Effector memory CD8-positive, alpha-beta T cell (primary cell): Measurements from ENCODE around the gene SAG.

Source experiments
- ATAC-seq: fragments of 150-1000 bp; cut with Tn5 transposase; replicated peaks from 2 replicates; pipeline ENCODE4 v1.10.0; 2021; ENCODE audit warnings: mild to moderate bottlenecking, moderate library complexity
- DNase-seq, 3 experiments: peaks; one replicate each; pipeline ENCODE4 v3.0.0; 2021
- H3K27ac Mint-ChIP-seq, 2 donors: one replicate each; pipeline ENCODE4 v1.8.0; 2022; ENCODE audit warnings: mild to moderate bottlenecking in 2 of 2, mixed read lengths in 2 of 2, moderate library complexity in 2 of 2
- H3K27me3 Mint-ChIP-seq, 2 donors: one replicate each; pipeline ENCODE4 v1.8.0; 2022; ENCODE audit warnings: mixed read lengths in 2 of 2
- H3K36me3 Mint-ChIP-seq: one replicate; pipeline ENCODE4 v1.8.0; 2022; ENCODE audit warnings: mild to moderate bottlenecking, moderate library complexity, mixed read lengths; ENCODE audit not compliant: insufficient read depth
- H3K4me1 Mint-ChIP-seq, 2 donors: one replicate each; pipeline ENCODE4 v1.8.0; 2022; ENCODE audit warnings: low read depth in 2 of 2, mixed read lengths in 2 of 2
- H3K4me3 Mint-ChIP-seq, 2 donors: one replicate each; pipeline ENCODE4 v1.8.0; 2022; ENCODE audit warnings: mild to moderate bottlenecking in 2 of 2, mixed read lengths in 2 of 2, moderate library complexity in 2 of 2
- H3K9me3 Mint-ChIP-seq, 2 donors: one replicate each; pipeline ENCODE4 v1.8.0; 2022; ENCODE audit warnings: mixed read lengths in 2 of 2

Gene SAG

DNA sequence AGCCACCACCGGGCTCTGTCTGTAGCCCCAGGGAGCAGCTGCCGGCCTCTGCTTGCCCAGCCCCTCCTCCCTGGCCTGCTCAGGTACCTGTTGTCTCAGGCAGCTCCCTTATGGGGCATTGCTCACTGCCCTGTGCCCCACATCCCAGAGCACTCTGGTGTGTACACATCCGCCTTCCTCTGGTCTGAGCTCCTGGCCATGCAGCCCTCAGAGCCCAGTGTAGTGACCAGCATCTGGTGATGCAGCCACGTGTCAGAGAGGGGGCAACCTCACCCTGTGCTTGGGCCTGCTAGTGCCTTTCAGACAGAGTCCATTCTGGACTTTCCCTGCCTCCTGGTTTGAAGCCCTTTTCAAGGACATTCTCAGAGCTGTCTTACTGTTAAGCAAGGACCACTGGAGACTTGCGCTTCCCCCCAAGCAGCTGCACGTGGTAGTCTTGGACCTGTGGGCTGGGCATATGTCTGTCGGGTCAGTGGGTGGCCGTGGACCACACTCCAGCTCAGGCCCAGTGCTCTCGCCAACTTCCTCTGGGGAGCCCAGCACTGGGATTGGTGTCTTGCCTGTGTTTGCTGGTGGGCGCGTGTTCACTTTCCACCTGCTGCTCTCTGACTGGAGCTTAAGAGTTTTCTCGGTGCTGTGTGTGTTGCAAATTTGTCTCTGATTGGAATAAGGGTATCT, 77.3 kb downstream of the SAG start:
- no peak for ATAC-seq
- Mint-ChIP-seq H3K9me3 (no peaks in the 10 kb centered on the region), H3K4me1 (peaks cover 67 to 71% of the 10 kb centered on the region in 2 donors), H3K36me3 (peaks cover 15% of the 10 kb centered on the region), H3K27ac (peak overlapping the region; percentile 85 to 93), H3K4me3 (peak overlapping the region; percentile 77 to 81), H3K27me3 (no peaks in the 10 kb centered on the region)
- DNase-seq, result no peak

DNA sequence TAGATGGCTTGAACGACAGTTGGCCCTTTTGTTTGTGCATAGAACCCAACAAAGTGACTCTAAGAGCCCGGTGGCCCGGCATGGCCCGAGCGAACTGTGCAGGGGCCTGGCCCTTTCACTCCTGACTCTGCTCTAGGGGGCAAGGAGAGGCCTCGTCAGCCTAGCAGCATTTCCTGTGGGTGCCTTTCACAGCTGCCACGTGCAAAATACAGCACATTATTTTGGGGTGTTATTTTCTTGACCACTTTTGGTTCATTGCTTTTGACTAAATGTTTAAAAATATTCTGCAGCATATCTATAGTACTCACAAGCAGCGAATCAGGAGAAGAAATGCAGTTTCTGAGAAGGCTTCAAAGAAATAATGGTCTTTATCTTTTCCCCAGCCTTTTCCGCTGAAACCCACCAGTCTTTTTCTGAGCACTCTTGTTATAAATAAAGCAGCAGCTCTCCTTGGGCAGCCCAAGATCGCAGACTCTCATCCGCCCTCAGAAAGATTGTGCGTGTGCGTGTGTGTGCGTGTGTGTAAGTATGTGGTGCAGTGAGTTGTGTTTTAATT, 78.0 kb downstream of the SAG start:
- ATAC-seq (peak; percentile 86), DNase-seq (peak; percentile 35 to 50 (median 42))
- Mint-ChIP-seq H3K4me1 (peaks cover 64 to 70% of the 10 kb centered on the region in 2 donors), H3K9me3 (no peaks in the 10 kb centered on the region), H3K27me3 (no peaks in the 10 kb centered on the region), H3K4me3 (peak overlapping the region; percentile 77 to 81), H3K27ac (peak overlapping the region; percentile 85 to 93), H3K36me3 (peaks cover 21% of the 10 kb centered on the region)

DNA sequence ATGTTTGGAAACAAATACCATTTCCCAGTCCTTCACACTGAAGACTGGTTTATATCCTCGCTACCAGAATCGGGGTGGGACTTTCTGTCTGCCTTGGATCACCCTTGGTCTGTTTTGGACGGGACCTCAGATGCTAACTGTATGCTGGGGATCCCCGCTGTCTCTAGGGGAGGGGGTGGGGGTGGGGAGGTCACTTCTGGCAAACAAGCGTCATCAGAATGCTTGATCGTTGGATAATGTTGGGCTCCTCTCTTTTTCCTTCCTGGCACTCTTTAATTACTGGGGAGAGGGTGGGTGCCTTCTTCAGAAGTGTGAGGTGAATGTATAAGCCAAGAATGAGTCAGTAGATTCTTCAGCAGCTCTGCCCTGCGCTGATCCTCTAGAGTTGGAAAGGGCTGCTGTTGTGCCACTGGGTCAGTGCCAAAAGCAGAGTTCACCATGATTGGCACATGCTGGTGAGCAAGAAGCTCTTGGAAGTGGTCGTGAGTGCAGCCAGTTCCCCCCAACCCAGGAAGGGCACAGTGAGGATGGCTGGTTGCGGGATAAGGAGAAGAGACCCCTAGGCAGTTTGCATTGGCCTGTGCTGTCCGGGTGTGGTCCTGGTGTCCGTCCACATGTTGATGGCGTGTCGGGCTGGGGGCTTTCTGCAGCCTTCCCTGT, 78.9 kb downstream of the SAG start:
- H3K4me1 Mint-ChIP-seq, result peaks cover 55 to 60% of the 10 kb centered on the region in 2 donors
- no peak for DNase-seq

DNA sequence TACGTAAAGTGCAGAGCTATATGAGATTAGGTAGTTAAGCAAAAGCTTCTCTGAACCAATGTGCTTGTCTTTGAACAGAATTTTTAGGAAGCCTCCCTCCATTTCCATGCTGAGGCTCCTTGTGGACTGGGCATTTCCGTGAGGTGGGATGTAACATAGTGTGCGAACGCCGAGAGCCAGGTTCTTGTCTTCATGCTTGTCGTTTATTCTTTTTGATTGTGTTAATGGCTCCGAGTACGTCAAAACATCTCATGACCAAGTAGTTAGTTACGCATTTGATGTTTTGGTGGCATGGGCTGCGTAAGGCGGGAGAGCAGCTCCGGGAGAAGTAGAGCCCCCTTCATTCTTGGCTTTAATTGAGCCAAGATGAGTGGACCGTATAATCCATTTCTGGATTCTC, 79.6 kb downstream of the SAG start:
- Mint-ChIP-seq H3K4me3 (peak overlapping the region; percentile 77 to 81), H3K36me3 (peaks cover 38% of the 10 kb centered on the region), H3K4me1 (peaks cover 53 to 54% of the 10 kb centered on the region in 2 donors), H3K27me3 (no peaks in the 10 kb centered on the region), H3K9me3 (no peaks in the 10 kb centered on the region), H3K27ac (peak overlapping the region; percentile 85 to 93)
- DNase-seq (no peak), ATAC-seq (no peak)

More for the DNA sequence above, 78.9 kb downstream of the SAG start:
- no peaks in the 10 kb centered on the region for H3K27me3 Mint-ChIP-seq
- no peak for ATAC-seq
- peaks cover 30% of the 10 kb centered on the region for H3K36me3 Mint-ChIP-seq
- no peaks in the 10 kb centered on the region for H3K9me3 Mint-ChIP-seq
- H3K27ac Mint-ChIP-seq, result peak overlapping the region; percentile 85 to 93
- H3K4me3 Mint-ChIP-seq, result peak overlapping the region; percentile 77 to 81

DNA sequence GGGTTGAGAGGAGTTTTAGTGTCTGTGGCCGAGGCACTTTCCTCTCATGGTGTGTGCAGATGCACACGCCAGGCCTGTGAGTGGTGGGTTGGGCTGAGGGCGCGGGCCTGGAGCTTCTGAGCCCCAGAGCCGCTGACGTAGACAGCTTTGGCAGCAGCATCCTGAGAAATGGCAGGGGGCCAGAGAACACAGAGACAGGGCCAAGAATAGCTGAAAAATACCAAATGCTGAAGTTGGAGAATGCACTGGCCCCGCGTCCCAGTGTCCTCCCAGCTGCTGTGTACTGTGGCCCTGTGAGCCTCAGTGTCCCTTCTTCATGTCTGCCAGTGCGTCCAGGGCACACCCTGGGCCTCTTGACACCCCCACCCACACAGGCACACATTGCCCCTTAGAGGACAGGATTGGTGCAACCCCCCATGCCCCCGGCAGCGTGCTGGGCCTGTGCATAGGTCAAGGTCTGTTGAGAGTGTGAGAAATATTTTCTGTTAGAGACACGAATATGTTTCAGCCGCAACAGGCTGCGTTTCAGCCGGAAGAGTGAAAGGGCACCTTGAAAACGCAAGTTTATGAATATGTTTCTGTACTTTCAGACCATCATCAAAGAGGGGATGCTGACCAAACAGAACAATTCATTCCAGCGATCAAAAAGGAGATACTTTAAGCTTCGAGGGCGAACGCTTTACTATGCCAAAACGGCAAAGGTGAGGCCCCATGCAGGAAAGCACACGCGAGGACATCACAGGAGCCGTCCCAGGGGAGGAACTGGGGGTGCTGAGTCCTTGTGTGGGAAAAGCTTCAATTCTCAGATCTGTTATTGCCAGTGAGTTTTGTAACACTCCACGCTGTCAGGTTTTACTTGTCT, 80.3 kb downstream of the SAG start:
- Mint-ChIP-seq H3K4me3 (peak overlapping the region; percentile 77 to 81), H3K9me3 (no peaks in the 10 kb centered on the region), H3K36me3 (peaks cover 43% of the 10 kb centered on the region), H3K27me3 (no peaks in the 10 kb centered on the region), H3K27ac (peak overlapping the region; percentile 85 to 93), H3K4me1 (peaks cover 46 to 47% of the 10 kb centered on the region in 2 donors)
- no peak for DNase-seq
- no peak for ATAC-seq

DNA sequence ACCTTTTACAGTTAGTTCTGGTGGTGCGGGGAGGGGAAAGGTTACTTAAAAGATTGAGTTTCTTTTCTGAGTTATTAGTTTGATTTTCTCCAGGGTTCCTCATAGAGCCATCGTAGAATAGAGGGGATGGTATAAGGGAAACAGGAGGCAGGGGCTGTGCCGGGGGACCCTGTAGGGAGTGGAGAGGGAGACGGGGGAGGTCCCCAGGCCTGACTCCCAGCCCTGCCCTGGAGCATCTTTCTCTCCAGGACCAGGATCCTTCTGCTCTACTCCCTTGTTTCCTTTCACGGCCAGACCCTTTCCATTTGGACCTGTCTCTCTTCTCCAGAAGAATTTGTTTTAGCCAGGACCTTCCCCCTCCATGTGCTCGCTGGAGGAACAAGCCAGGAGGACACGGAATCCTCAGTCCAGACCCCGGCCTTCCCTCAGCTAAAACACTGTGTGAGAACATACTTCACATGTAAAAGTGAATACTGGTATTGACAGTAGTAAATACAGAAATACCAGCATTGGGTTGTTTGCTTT, 82.0 kb downstream of the SAG start:
- Mint-ChIP-seq H3K27me3 (no peaks in the 10 kb centered on the region), H3K36me3 (peaks cover 58% of the 10 kb centered on the region), H3K9me3 (no peaks in the 10 kb centered on the region), H3K27ac (peak overlapping the region; percentile 63 to 64), H3K4me1 (peaks cover 35 to 36% of the 10 kb centered on the region in 2 donors), H3K4me3 (peak overlapping the region in 1 of 2 donors; percentile 19)
- ATAC-seq, result no peak
- no peak for DNase-seq

DNA sequence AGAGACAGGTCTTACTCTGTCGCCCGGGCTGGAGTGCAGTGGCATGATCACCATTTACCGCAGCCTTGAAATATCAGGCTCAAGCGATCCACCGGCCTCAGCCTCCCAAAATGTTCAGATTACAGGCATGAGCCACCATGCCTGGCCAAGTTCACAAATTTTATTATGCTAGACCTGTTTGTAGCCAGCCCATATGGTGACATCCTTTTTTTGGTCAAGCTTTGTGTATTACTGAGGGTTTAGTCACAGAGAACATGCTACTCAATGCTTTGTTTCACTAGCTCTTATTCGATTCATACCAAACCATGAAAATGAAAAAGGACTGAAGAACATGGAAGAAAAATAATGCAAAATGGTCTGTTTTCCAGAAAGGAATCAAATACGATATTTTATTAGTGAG, 88.1 kb downstream of the SAG start:
- Mint-ChIP-seq H3K27ac (peak overlapping the region in 1 of 2 donors; percentile 73), H3K36me3 (peaks cover 59% of the 10 kb centered on the region), H3K27me3 (no peaks in the 10 kb centered on the region), H3K4me3 (no peak overlapping the region), H3K4me1 (peaks cover 25 to 39% of the 10 kb centered on the region in 2 donors), H3K9me3 (no peaks in the 10 kb centered on the region)
- ATAC-seq, result no peak
- DNase-seq, result no peak
